Globus pallidus (tissue), 1 donor: ENCODE data around the gene MYOCOS.

Experiments
- DNase-seq: peaks from one replicate; pipeline ENCODE4 v3.0.0-alpha.2; 2015; ENCODE audit warnings: low spot score

Gene MYOCOS

GRCh38 chr1:171663036-171663853 is 41.2 kb downstream of the MYOCOS start:
- DNase-seq, result no peak

GRCh38 chr1:171663854-171664575 is 42.0 kb downstream of the MYOCOS start:
- no peak for DNase-seq

GRCh38 chr1:171664976-171665375 is 42.9 kb downstream of the MYOCOS start:
- DNase-seq, result no peak

- DNase-seq, result no peak
Measured at GRCh38 chr1:171666114-171666769, 44.2 kb downstream of the MYOCOS start.

- DNase-seq, result no peak
Measured at GRCh38 chr1:171668372-171668771, 46.3 kb downstream of the MYOCOS start.

- DNase-seq, result no peak
Measured at GRCh38 chr1:171670739-171671138, 48.7 kb downstream of the MYOCOS start.

GRCh38 chr1:171674431-171675405 is 52.7 kb downstream of the MYOCOS start:
- peak; percentile 38 for DNase-seq
